HepG2 (cell line): ENCODE results near the gene ATP8A1. TPM values are rescaled to one million over a fixed set of nuclear protein-coding genes. Genes with fewer than 3 reads are reported as not detected.
"Not testable (repeated sequence)": the region's sequence is repeated elsewhere in the genome, so short reads cannot be mapped to it uniquely, and the experiment has no call there.

Source experiments
- ATAC-seq: fragments of 200-7000 bp; cut with Tn5 transposase; 3 replicates; pipeline ENCODE4 v1.9.1; 2020; ENCODE audit warnings: mild to moderate bottlenecking, moderate library complexity
- BruUV-seq: library from RNA; stranded (reverse); fragments of 400-500 nt; replicated peaks from 2 replicates; lab custom pipeline; 2021; lab: Mats Ljungman, UMichigan
- CTCF ChIA-PET: fragments of 300-600 bp; formaldehyde crosslinking; extraction: SDS; loops from one replicate; lab custom pipeline; 2021; ENCODE audit warnings: low total read pairs, inconsistent platforms, low intra/inter-chr PET ratio; lab: Yijun Ruan, JAX
- POLR2A ChIA-PET: fragments of 350-600 bp; sonication (Branson Sonifier 250); formaldehyde crosslinking; loops from one replicate; lab custom pipeline; 2020; ENCODE audit warnings: antibody characterized with exemption, inconsistent platforms; lab: Yijun Ruan, JAX
- DNase-seq: peaks from one replicate; pipeline ENCODE4 v3.0.0-alpha.2; 2015; ENCODE audit warnings: low spot score
- FAIRE-seq: peaks from 3 replicates; lab custom pipeline; 2011; peaks lifted over from hg19 to GRCh38; lab: Jason Lieb, UNC
- H2AFZ ChIP-seq: one replicate; pipeline ENCODE4 v1.6.1; 2011; ENCODE audit warnings: low read length, inconsistent platforms
- H3K27ac ChIP-seq: fragments of 300-600 bp; 3 replicates; pipeline ENCODE4 v1.8.0; 2011; ENCODE audit warnings: mixed run types, mild to moderate bottlenecking, mixed read lengths, low read length, inconsistent platforms; ENCODE audit not compliant: insufficient read depth; ENCODE audit errors: extremely low read length
- H3K27me3 ChIP-seq, 2 experiments: fragments of 200-600 bp in 1 of 2; 2 replicates in 1 of 2; 3 replicates in 1 of 2; pipeline versions ENCODE4 v1.6.0 to v1.8.0; 2011; ENCODE audit warnings: low read length in 2 of 2, mild to moderate bottlenecking in 2 of 2, moderate library complexity in 2 of 2, inconsistent platforms in 1 of 2; ENCODE audit not compliant: insufficient read depth in 2 of 2, control insufficient read depth in 1 of 2
- H3K36me3 ChIP-seq, 2 experiments: fragments of 200-600 bp in 1 of 2; replicated peaks in 1 of 2; 2 replicates in 1 of 2; 3 replicates in 1 of 2; pipeline versions ENCODE4 v1.5.1 to v1.8.0; 2011; ENCODE audit warnings: low read length in 2 of 2, inconsistent platforms in 1 of 2; ENCODE audit not compliant: insufficient read depth in 2 of 2, control insufficient read depth in 1 of 2
- H3K4me1 ChIP-seq: 2 replicates; pipeline ENCODE4 v1.5.1; 2012; ENCODE audit warnings: low read length, inconsistent platforms; ENCODE audit not compliant: insufficient read depth
- H3K4me2 ChIP-seq: 2 replicates; pipeline ENCODE4 v1.6.0; 2011; ENCODE audit warnings: low read depth, low read length, inconsistent platforms
- H3K4me3 ChIP-seq, 3 experiments: fragments of 200-600 bp in 1 of 3; sonication (generic), shearing (Covaris generic) in 1 of 3; replicated peaks in 1 of 3; 2 replicates each; pipeline ENCODE4 v1.5.1; 2011 to 2016; ENCODE audit warnings: low read length in 3 of 3, inconsistent platforms in 2 of 3, low read depth in 2 of 3, mild to moderate bottlenecking in 2 of 3, control low read depth in 1 of 3, mixed read lengths in 1 of 3; ENCODE audit not compliant: insufficient read depth in 1 of 3
- H3K79me2 ChIP-seq: one replicate; pipeline ENCODE4 v1.6.1; 2011; ENCODE audit warnings: low read length, inconsistent platforms; ENCODE audit not compliant: insufficient read depth
- H3K9ac ChIP-seq: 2 replicates; pipeline ENCODE4 v1.6.0; 2011; ENCODE audit warnings: mild to moderate bottlenecking, low read depth, low read length, inconsistent platforms; ENCODE audit not compliant: insufficient read depth
- H3K9me3 ChIP-seq: 2 replicates; pipeline ENCODE4 v1.5.1; 2012; ENCODE audit warnings: mild to moderate bottlenecking, low read length
- H4K20me1 ChIP-seq: 2 replicates; pipeline ENCODE4 v1.6.0; 2011; ENCODE audit warnings: inconsistent platforms, mild to moderate bottlenecking, low read length, moderate library complexity; ENCODE audit not compliant: insufficient read depth
- MAFF ChIP-seq: IDR thresholded peaks from 2 replicates; pipeline ENCODE4 v1.6.1; 2011; ENCODE audit warnings: low read depth, low read length, improper control_type of control experiment
- TBL1XR1 ChIP-seq: fragments of 150-350 bp; IDR thresholded peaks from 2 replicates; pipeline ENCODE4 v1.6.1; 2014; ENCODE audit warnings: borderline replicate concordance, low read length; ENCODE audit not compliant: partially characterized antibody
- YEATS2 ChIP-seq: sonication (generic); formaldehyde crosslinking; IDR thresholded peaks from 2 replicates; pipeline ENCODE4 v1.4.0; 2020; ENCODE audit warnings: missing genetic modification reagents, borderline replicate concordance
- ZFP90 ChIP-seq: sonication (generic); formaldehyde crosslinking; IDR thresholded peaks from 2 replicates; pipeline ENCODE4 v1.8.0; 2022; ENCODE audit warnings: missing genetic modification reagents, mild to moderate bottlenecking, inconsistent platforms, borderline replicate concordance
- WGBS: methylation state at CpG from one replicate; pipeline ENCODE4 v1.1.6; 2017; ENCODE audit warnings: low lambda C conversion rate; 5-methylcytosine and 5-hydroxymethylcytosine counted together
- in situ Hi-C: cut with HindIII; loops from 2 replicates; pipeline ENCODE4 v1.10.0; 2017; ENCODE audit warnings: low pct_unique_long_range_greater_than_20kb; ENCODE audit not compliant: extremely low pct_ligation_motif_present
- intact Hi-C: fragments of 100-400 bp; cut with micrococcal nuclease; formaldehyde crosslinking; loops from one replicate; pipeline ENCODE4 v1.10.0; 2022; ENCODE audit not compliant: unreplicated experiment
- polyA plus RNA-seq, 8 experiments: library from polyadenylated mRNA; depleted of rRNA in 3 of 8; stranded (reverse) in 7 of 8; unstranded in 1 of 8; fragments of >200 nt; fragmentation: Illumina TruSeq in 4 of 8; extraction: Trizol in 4 of 8; gene quantifications; 2 replicates each; pipeline versions ENCODE4 v1.2.1 to v1.2.3, GENCODE V29; 2011 to 2016; ENCODE audit warnings: low read depth in 4 of 8, missing spikeins in 1 of 8, mixed read lengths in 1 of 8; ENCODE audit not compliant: insufficient read depth in 1 of 8
- total RNA-seq, 5 experiments: library from RNA; depleted of rRNA; stranded (reverse); fragments of >200 nt; fragmentation: Illumina TruSeq; extraction: Trizol; gene quantifications; 2 replicates each; pipeline ENCODE4 v1.2.3, GENCODE V29; 2016; ENCODE audit warnings: low read depth in 1 of 5
- TF ChIP-seq, protein P1 (sequence below): sonication (generic); formaldehyde crosslinking; IDR thresholded peaks from 2 replicates; pipeline ENCODE4 v1.8.0; 2022; ENCODE audit warnings: mild to moderate bottlenecking, missing genetic modification reagents, moderate library complexity
- TF ChIP-seq, protein P2 (sequence below): IDR thresholded peaks from 2 replicates; pipeline ENCODE4 v1.6.1; 2016; ENCODE audit warnings: missing compliant biosample characterization, missing genetic modification reagents, borderline replicate concordance
- TF ChIP-seq, protein P3 (sequence below): sonication (generic); formaldehyde crosslinking; IDR thresholded peaks from 2 replicates; pipeline ENCODE4 v1.5.1; 2020; ENCODE audit warnings: mild to moderate bottlenecking, moderate library complexity, missing genetic modification reagents
- TF ChIP-seq, protein P4 (sequence below): sonication (generic); formaldehyde crosslinking; IDR thresholded peaks from 2 replicates; pipeline ENCODE4 v1.8.0; 2022; ENCODE audit warnings: mild to moderate bottlenecking, missing genetic modification reagents, borderline replicate concordance

Gene ATP8A1
- total and polyA plus RNA-seq, 2 of the 13 experiments (the other 11 are each of a cell fraction or from before 2014, with no cell fraction given) = 1.7 to 6.2 TPM

DNA sequence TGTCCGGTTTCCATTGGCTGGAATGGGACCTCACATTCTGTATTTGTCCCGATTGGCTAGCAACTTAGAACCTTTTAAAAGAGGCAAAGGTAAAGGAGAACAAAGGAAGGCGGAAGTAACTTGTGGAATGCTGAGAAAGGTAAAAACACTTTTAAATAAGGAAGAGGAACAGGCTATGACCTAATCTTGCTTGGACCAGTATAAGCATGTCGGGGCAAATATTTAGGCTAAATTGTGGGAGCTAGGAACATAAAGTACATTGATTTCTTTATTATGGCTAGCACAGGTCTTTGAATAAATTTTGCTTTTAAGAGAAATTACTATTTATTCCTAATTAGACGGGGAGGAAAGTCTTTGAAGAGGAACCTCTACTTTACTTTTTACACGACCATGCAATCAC lies 170.7 kb downstream of the ATP8A1 start:
- WGBS = 71% methylated on average over 6 of the region's 6 CpGs
- ATAC-seq, H3K4me3 ChIP-seq, FAIRE-seq, H3K27me3 ChIP-seq, POLR2A ChIA-PET, H3K4me1 ChIP-seq, H3K27ac ChIP-seq, in situ Hi-C loops, H3K9ac ChIP-seq, BruUV-seq, H4K20me1 ChIP-seq, DNase-seq, H3K79me2 ChIP-seq, H3K9me3 ChIP-seq, CTCF ChIA-PET, H2AFZ ChIP-seq, intact Hi-C loops, H3K4me2 ChIP-seq, H3K36me3 ChIP-seq: not testable (repeated sequence)

DNA sequence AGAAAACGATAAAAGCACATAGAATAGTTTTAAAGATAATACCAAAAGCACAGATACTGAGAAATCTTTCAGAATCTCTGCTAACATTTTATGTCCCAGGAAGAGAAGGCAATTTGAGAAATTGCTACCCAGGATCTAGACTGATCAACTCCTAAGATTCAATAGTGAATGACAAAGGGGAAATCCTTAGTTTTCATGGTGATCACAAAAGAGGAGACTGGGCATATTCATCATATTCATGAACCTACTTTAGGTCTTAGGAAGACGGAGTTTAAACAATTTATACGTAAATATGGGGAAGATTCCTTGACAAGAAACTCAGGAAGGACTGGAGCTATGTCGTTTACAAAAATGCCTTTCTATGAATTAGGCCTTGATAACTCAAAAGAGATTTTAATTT lies 172.3 kb downstream of the ATP8A1 start:
- BruUV-seq = no TSS peak
- no peaks in the 10 kb centered on the region for H4K20me1 ChIP-seq

More for the DNA sequence above, 172.3 kb downstream of the ATP8A1 start:
- intact Hi-C loops = no loop called here
- TF ChIP-seq, protein P1, sequence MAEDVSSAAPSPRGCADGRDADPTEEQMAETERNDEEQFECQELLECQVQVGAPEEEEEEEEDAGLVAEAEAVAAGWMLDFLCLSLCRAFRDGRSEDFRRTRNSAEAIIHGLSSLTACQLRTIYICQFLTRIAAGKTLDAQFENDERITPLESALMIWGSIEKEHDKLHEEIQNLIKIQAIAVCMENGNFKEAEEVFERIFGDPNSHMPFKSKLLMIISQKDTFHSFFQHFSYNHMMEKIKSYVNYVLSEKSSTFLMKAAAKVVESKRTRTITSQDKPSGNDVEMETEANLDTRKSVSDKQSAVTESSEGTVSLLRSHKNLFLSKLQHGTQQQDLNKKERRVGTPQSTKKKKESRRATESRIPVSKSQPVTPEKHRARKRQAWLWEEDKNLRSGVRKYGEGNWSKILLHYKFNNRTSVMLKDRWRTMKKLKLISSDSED = no peak
- TF ChIP-seq ZFP90 (no peak), YEATS2 (CRISPR knock-in tag) (no peak), TBL1XR1 (no peak), MAFF (no peak)
- TF ChIP-seq, protein P2, sequence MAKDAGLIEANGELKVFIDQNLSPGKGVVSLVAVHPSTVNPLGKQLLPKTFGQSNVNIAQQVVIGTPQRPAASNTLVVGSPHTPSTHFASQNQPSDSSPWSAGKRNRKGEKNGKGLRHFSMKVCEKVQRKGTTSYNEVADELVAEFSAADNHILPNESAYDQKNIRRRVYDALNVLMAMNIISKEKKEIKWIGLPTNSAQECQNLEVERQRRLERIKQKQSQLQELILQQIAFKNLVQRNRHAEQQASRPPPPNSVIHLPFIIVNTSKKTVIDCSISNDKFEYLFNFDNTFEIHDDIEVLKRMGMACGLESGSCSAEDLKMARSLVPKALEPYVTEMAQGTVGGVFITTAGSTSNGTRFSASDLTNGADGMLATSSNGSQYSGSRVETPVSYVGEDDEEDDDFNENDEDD (CRISPR knock-in tag) = no peak
- TF ChIP-seq, protein P3, sequence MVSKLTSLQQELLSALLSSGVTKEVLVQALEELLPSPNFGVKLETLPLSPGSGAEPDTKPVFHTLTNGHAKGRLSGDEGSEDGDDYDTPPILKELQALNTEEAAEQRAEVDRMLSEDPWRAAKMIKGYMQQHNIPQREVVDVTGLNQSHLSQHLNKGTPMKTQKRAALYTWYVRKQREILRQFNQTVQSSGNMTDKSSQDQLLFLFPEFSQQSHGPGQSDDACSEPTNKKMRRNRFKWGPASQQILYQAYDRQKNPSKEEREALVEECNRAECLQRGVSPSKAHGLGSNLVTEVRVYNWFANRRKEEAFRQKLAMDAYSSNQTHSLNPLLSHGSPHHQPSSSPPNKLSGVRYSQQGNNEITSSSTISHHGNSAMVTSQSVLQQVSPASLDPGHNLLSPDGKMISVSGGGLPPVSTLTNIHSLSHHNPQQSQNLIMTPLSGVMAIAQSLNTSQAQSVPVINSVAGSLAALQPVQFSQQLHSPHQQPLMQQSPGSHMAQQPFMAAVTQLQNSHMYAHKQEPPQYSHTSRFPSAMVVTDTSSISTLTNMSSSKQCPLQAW (CRISPR knock-in tag) = no peak
- TF ChIP-seq, protein P4, sequence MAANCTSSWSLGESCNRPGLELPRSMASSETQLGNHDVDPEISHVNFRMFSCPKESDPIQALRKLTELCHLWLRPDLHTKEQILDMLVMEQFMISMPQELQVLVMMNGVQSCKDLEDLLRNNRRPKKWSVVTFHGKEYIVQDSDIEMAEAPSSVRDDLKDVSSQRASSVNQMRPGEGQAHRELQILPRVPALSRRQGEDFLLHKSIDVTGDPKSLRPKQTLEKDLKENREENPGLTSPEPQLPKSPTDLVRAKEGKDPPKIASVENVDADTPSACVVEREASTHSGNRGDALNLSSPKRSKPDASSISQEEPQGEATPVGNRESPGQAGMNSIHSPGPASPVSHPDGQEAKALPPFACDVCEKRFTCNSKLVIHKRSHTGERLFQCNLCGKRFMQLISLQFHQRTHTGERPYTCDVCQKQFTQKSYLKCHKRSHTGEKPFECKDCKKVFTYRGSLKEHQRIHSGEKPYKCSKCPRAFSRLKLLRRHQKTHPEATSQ (CRISPR knock-in tag) = no peak
- 48% methylated on average over 4 of the region's 4 CpGs for WGBS
- Histone ChIP-seq H3K27ac (no peak overlapping the region), H3K4me2 (no peak overlapping the region), H3K27me3 (no peaks in the 10 kb centered on the region), H3K4me1 (no peaks in the 10 kb centered on the region), H3K36me3 (no peaks in the 10 kb centered on the region), H3K9ac (no peak overlapping the region), H3K9me3 (no peaks in the 10 kb centered on the region), H2AFZ (no peak overlapping the region), H3K79me2 (no peaks in the 10 kb centered on the region), H3K4me3 (no peak overlapping the region)
- DNase-seq (no peak), FAIRE-seq (no peak), ATAC-seq (no peak)
- in situ Hi-C loops = no loop called here
- CTCF ChIA-PET = no interaction called here
- POLR2A ChIA-PET = no interaction called here
